Activated CD8-positive, alpha-beta memory T cell treated with anti-CD3 and anti-CD28 coated beads, Interleukin-2, amount 50 U/mL, for 1 hour (primary cell): ENCODE results near the gene GAB2.
"Not testable (repeated sequence)": the region's sequence is repeated elsewhere in the genome, so short reads cannot be mapped to it uniquely, and the experiment has no call there.

Experiments
- DNase-seq: peaks from one replicate; pipeline ENCODE4 v3.0.0-alpha.2; 2020; ENCODE audit errors: extremely low read depth

Gene GAB2

GRCh38 chr11:78250099-78250498, 167.5 kb downstream of the GAB2 start:
- no peak for DNase-seq

GRCh38 chr11:78248903-78249302, 168.7 kb downstream of the GAB2 start:
- DNase-seq = no peak

- DNase-seq = no peak
These were observed 169.4 kb downstream of the GAB2 start for GRCh38 chr11:78248191-78248590.

- DNase-seq = no peak
These were observed 172.9 kb downstream of the GAB2 start for GRCh38 chr11:78244546-78245255.

- DNase-seq = no peak
These were observed 173.5 kb downstream of the GAB2 start for GRCh38 chr11:78244080-78244479.

GRCh38 chr11:78241475-78241874, 176.1 kb downstream of the GAB2 start:
- DNase-seq = no peak

GRCh38 chr11:78239781-78240180, 177.8 kb downstream of the GAB2 start:
- no peak for DNase-seq

GRCh38 chr11:78237293-78238046, 180.2 kb downstream of the GAB2 start:
- no peak for DNase-seq

GRCh38 chr11:78234006-78234405, 183.6 kb downstream of the GAB2 start:
- no peak for DNase-seq

GRCh38 chr11:78233046-78233445, 184.6 kb downstream of the GAB2 start:
- DNase-seq = not testable (repeated sequence)

- no peak for DNase-seq
These were observed 185.6 kb downstream of the GAB2 start for GRCh38 chr11:78231962-78232501.

GRCh38 chr11:78230161-78230877, 187.3 kb downstream of the GAB2 start:
- DNase-seq = no peak

- no peak for DNase-seq
These were observed 188.5 kb downstream of the GAB2 start for GRCh38 chr11:78229106-78229505.

- DNase-seq = no peak
These were observed 189.2 kb downstream of the GAB2 start for GRCh38 chr11:78228467-78228866.

GRCh38 chr11:78227921-78228320, 189.7 kb downstream of the GAB2 start:
- DNase-seq = no peak

GRCh38 chr11:78226684-78227680, 190.6 kb downstream of the GAB2 start:
- DNase-seq = no peak

GRCh38 chr11:78224906-78225420, 192.7 kb downstream of the GAB2 start:
- DNase-seq = no peak

GRCh38 chr11:78224506-78224905, 193.1 kb downstream of the GAB2 start:
- no peak for DNase-seq

GRCh38 chr11:78223320-78223954, 194.2 kb downstream of the GAB2 start:
- DNase-seq = no peak

GRCh38 chr11:78222726-78223125, 194.9 kb downstream of the GAB2 start:
- DNase-seq = not testable (repeated sequence)
